Endothelial cell of umbilical vein (primary cell): Measurements from ENCODE around the gene FAM114A2.

ENCODE experiments used
- EZH2 ChIP-seq: IDR thresholded peaks from 2 replicates; pipeline ENCODE4 v1.6.1; 2012; ENCODE audit warnings: borderline replicate concordance, low read depth, mild to moderate bottlenecking, moderate library complexity, low read length, inconsistent platforms; ENCODE audit not compliant: severe bottlenecking
- GATA2 ChIP-seq: IDR thresholded peaks from 2 replicates; pipeline ENCODE4 v1.7.0; 2011; ENCODE audit warnings: low read depth, mild to moderate bottlenecking, moderate library complexity, mixed read lengths, low read length; ENCODE audit not compliant: insufficient read length, insufficient read depth
- MAX ChIP-seq: IDR thresholded peaks from 2 replicates; pipeline ENCODE4 v1.6.1; 2011; ENCODE audit not compliant: insufficient read depth, insufficient read length
- MYC ChIP-seq: IDR thresholded peaks from one replicate; pipeline ENCODE4 v1.6.1; 2011; ENCODE audit warnings: mild to moderate bottlenecking, low read depth, low read length
- POLR2A ChIP-seq: IDR thresholded peaks from 2 replicates; pipeline ENCODE4 v1.6.1; 2012; ENCODE audit warnings: low read depth, mild to moderate bottlenecking, control low read depth, low read length
- POLR2AphosphoS5 ChIP-seq: IDR thresholded peaks from 2 replicates; pipeline ENCODE4 v1.6.1; 2012; ENCODE audit warnings: low read depth, mild to moderate bottlenecking, control low read depth, low read length, moderate library complexity; ENCODE audit not compliant: insufficient read depth
- TF ChIP-seq, protein P1 (sequence below), 2 donors: IDR thresholded peaks; 1 replicate in 1 of 2; 2 replicates in 1 of 2; pipeline ENCODE4 v1.5.1; 2011; ENCODE audit warnings: low read length in 2 of 2, mild to moderate bottlenecking in 2 of 2, moderate library complexity in 2 of 2, control low read depth in 1 of 2, inconsistent platforms in 1 of 2, low read depth in 1 of 2; ENCODE audit not compliant: insufficient read depth in 1 of 2; ENCODE audit errors: extremely low read depth in 1 of 2

DNA sequence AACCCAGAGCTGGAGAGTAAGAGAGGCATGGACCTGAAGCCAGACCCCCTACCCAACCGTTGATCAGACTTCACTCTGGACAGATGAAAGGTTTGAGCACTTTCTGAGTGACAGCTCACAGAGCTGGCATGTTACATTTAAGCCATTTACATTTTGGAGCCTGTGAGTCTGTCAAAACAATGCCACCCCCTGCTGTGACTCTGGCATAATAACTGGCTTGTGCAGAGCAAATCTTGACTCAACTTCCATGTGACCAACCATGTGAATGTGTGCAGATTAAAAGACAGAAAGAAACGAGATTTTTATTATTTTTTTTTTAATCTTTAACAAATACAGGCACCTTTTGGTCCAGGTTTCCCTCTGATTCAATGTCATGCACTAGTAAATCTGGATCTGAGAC, 48.5 kb upstream of the FAM114A2 start:
- TF ChIP-seq POLR2A (no peak), POLR2AphosphoS5 (no peak), MAX (no peak), EZH2 (no peak), GATA2 (no peak), MYC (no peak)
- TF ChIP-seq, protein P1, sequence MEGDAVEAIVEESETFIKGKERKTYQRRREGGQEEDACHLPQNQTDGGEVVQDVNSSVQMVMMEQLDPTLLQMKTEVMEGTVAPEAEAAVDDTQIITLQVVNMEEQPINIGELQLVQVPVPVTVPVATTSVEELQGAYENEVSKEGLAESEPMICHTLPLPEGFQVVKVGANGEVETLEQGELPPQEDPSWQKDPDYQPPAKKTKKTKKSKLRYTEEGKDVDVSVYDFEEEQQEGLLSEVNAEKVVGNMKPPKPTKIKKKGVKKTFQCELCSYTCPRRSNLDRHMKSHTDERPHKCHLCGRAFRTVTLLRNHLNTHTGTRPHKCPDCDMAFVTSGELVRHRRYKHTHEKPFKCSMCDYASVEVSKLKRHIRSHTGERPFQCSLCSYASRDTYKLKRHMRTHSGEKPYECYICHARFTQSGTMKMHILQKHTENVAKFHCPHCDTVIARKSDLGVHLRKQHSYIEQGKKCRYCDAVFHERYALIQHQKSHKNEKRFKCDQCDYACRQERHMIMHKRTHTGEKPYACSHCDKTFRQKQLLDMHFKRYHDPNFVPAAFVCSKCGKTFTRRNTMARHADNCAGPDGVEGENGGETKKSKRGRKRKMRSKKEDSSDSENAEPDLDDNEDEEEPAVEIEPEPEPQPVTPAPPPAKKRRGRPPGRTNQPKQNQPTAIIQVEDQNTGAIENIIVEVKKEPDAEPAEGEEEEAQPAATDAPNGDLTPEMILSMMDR (IDR thresholded peaks at IDR 0.05; ENCODE audit: extremely low read depth in 1 of 2, insufficient read depth in 1 of 2, low read depth in 1 of 2, low read length in 2 of 2), result no peak
